HL-60 (cell line): ENCODE data around the gene JUN.

Source experiments
- DNase-seq, 2 experiments: peaks; one replicate each; pipeline ENCODE4 v3.0.0-alpha.2; 2010 to 2020; ENCODE audit warnings: low read depth in 1 of 2, low spot score in 1 of 2
- H3K27ac ChIP-seq: fragments of 250-450 bp; sonication (Bioruptor Pico); replicated peaks from 2 replicates; pipeline ENCODE4 v1.5.1; 2020; ENCODE audit warnings: mild to moderate bottlenecking, moderate library complexity
- H3K27me3 ChIP-seq: fragments of 250-450 bp; sonication (Bioruptor Pico); 2 replicates; pipeline ENCODE4 v1.5.1; 2021; ENCODE audit warnings: mild to moderate bottlenecking, moderate library complexity; ENCODE audit not compliant: insufficient read depth, poor library complexity, severe bottlenecking
- H3K4me3 ChIP-seq: replicated peaks from 2 replicates; pipeline ENCODE4 v1.5.1; 2011; ENCODE audit warnings: mild to moderate bottlenecking, control low read depth, low read length; ENCODE audit not compliant: insufficient read depth
- CTCF ChIP-seq: IDR thresholded peaks from one replicate; pipeline ENCODE4 v1.5.1; 2011; ENCODE audit warnings: low read length, control low read depth, inconsistent platforms; ENCODE audit not compliant: insufficient read depth
- GABPA ChIP-seq: IDR thresholded peaks from 2 replicates; pipeline ENCODE4 v1.6.1; 2012; ENCODE audit warnings: low read depth
- POLR2AphosphoS5 ChIP-seq: IDR thresholded peaks from 2 replicates; pipeline ENCODE4 v1.6.1; 2012; ENCODE audit warnings: low read depth
- REST ChIP-seq: IDR thresholded peaks from 2 replicates; pipeline ENCODE4 v1.6.1; 2012; ENCODE audit warnings: low read depth; ENCODE audit not compliant: insufficient replicate concordance
- SPI1 ChIP-seq: IDR thresholded peaks from 2 replicates; pipeline ENCODE4 v1.6.1; 2012; ENCODE audit warnings: low read depth, mild to moderate bottlenecking, borderline replicate concordance

Gene JUN

GRCh38 chr1:58765006-58765405 lies 18.8 kb downstream of the JUN start:
- Histone ChIP-seq H3K27me3 (no peaks in the 10 kb centered on the region), H3K4me3 (no peak overlapping the region), H3K27ac (no peak overlapping the region)
- no peak for DNase-seq
- TF ChIP-seq GABPA (no peak), SPI1 (no peak), CTCF (no peak), REST (no peak), POLR2AphosphoS5 (no peak)

GRCh38 chr1:58764294-58764978 lies 19.4 kb downstream of the JUN start:
- no peak overlapping the region for H3K4me3 ChIP-seq
- TF ChIP-seq CTCF, result no peak
- TF ChIP-seq POLR2AphosphoS5, result no peak
- TF ChIP-seq GABPA, result no peak
- no peak for TF ChIP-seq SPI1
- DNase-seq, result no peak
- no peaks in the 10 kb centered on the region for H3K27me3 ChIP-seq
- H3K27ac ChIP-seq, result no peak overlapping the region

- H3K4me3 ChIP-seq, result no peak overlapping the region
- H3K27ac ChIP-seq, result no peak overlapping the region
- DNase-seq, result no peak
- no peaks in the 10 kb centered on the region for H3K27me3 ChIP-seq
- TF ChIP-seq GABPA (no peak), CTCF (no peak), SPI1 (no peak), REST (no peak), POLR2AphosphoS5 (no peak)
Measured at GRCh38 chr1:58763214-58763613, 20.6 kb downstream of the JUN start.

- TF ChIP-seq SPI1, result no peak
- no peak overlapping the region for H3K27ac ChIP-seq
Measured at GRCh38 chr1:58762806-58763205, 21.0 kb downstream of the JUN start.

More at GRCh38 chr1:58762806-58763205, 21.0 kb downstream of the JUN start:
- no peak overlapping the region for H3K4me3 ChIP-seq
- DNase-seq, result no peak
- H3K27me3 ChIP-seq, result no peaks in the 10 kb centered on the region
